OCI-LY7 (cell line): Measurements from ENCODE around the gene SOX13. TPM values are rescaled to one million over a fixed set of nuclear protein-coding genes. Genes with fewer than 3 reads are reported as not detected.

Experiments used
- BruUV-seq: library from RNA; stranded (reverse); fragments of 400-500 nt; replicated peaks from 2 replicates; lab custom pipeline; 2021; lab: Mats Ljungman, UMichigan
- CTCF ChIA-PET: fragments of 300-600 bp; sonication (Branson Sonifier 250); formaldehyde crosslinking; loops from one replicate; lab custom pipeline; 2022; ENCODE audit warnings: antibody characterized with exemption; ENCODE audit not compliant: unreplicated experiment; lab: Charles Lee
- POLR2A ChIA-PET: fragments of 300-600 bp; sonication (Branson Sonifier 250); formaldehyde crosslinking; loops from one replicate; lab custom pipeline; 2022; ENCODE audit warnings: antibody characterized with exemption; lab: Charles Lee
- DNase-seq: peaks from one replicate; pipeline ENCODE4 v3.0.0-alpha.2; 2015; ENCODE audit warnings: low spot score
- H2AFZ ChIP-seq: fragments of 200-600 bp; sonication (generic), shearing (Covaris generic); 2 replicates; pipeline ENCODE4 v1.6.1; 2014; ENCODE audit warnings: mild to moderate bottlenecking, antibody characterized with exemption, low read length, moderate library complexity
- H3K27ac ChIP-seq: fragments of 200-600 bp; sonication (generic); 2 replicates; pipeline ENCODE4 v1.5.1; 2014; ENCODE audit warnings: mixed run types, low read depth, mild to moderate bottlenecking, moderate library complexity, low read length, inconsistent platforms; ENCODE audit not compliant: poor library complexity, severe bottlenecking
- H3K36me3 ChIP-seq: fragments of 200-600 bp; sonication (generic); 2 replicates; pipeline ENCODE4 v1.6.1; 2014; ENCODE audit warnings: mild to moderate bottlenecking, antibody characterized with exemption, low read length, moderate library complexity, mixed read lengths; ENCODE audit not compliant: insufficient read depth
- H3K4me1 ChIP-seq: fragments of 200-600 bp; sonication (generic); 2 replicates; pipeline ENCODE4 v1.5.1; 2014; ENCODE audit warnings: mild to moderate bottlenecking, low read length; ENCODE audit not compliant: insufficient read depth, poor library complexity, severe bottlenecking
- H3K4me2 ChIP-seq: fragments of 200-600 bp; sonication (generic); 2 replicates; pipeline ENCODE4 v1.6.1; 2014; ENCODE audit warnings: mild to moderate bottlenecking, low read length
- H3K4me3 ChIP-seq: fragments of 200-600 bp; sonication (generic); 2 replicates; pipeline ENCODE4 v1.5.1; 2014; ENCODE audit warnings: mild to moderate bottlenecking, low read depth, low read length; ENCODE audit not compliant: poor library complexity, severe bottlenecking
- H3K79me2 ChIP-seq: fragments of 200-600 bp; sonication (generic); 2 replicates; pipeline ENCODE4 v1.6.1; 2016; ENCODE audit warnings: low read depth, mild to moderate bottlenecking, low read length, moderate library complexity, mixed read lengths; ENCODE audit not compliant: insufficient read depth
- H3K9me2 ChIP-seq: fragments of 200-600 bp; sonication (generic); 2 replicates; pipeline ENCODE4 v1.6.1; 2016; ENCODE audit warnings: mild to moderate bottlenecking, low read length, mixed read lengths; ENCODE audit not compliant: insufficient read depth
- H3K9me3 ChIP-seq: fragments of 200-600 bp; sonication (generic); 2 replicates; pipeline ENCODE4 v1.6.1; 2014; ENCODE audit warnings: mild to moderate bottlenecking, mixed run types, low read length, mixed read lengths
- H4K20me1 ChIP-seq: fragments of 200-600 bp; sonication (generic); 2 replicates; pipeline ENCODE4 v1.6.1; 2014; ENCODE audit warnings: mild to moderate bottlenecking, antibody characterized with exemption, low read length, moderate library complexity, mixed read lengths; ENCODE audit not compliant: insufficient read depth
- EZH2phosphoT487 ChIP-seq: fragments of 200-600 bp; sonication (generic); IDR thresholded peaks from 2 replicates; pipeline ENCODE4 v1.6.1; 2018; ENCODE audit warnings: low read depth, borderline replicate concordance, mild to moderate bottlenecking, mixed run types, antibody characterized with exemption, low read length, moderate library complexity, mixed read lengths
- intact Hi-C: fragments of 100-400 bp; cut with micrococcal nuclease; formaldehyde crosslinking; loops from one replicate; pipeline ENCODE4 v1.10.0; 2022; ENCODE audit not compliant: unreplicated experiment
- total RNA-seq, 2 experiments: library from RNA; depleted of rRNA in 1 of 2; stranded (reverse); fragments of >200 nt in 1 of 2; shearing (Covaris generic) in 1 of 2; gene quantifications; 2 replicates each; pipeline ENCODE4 v1.2.3, GENCODE V29; 2014 to 2022
- TF ChIP-seq, protein P1 (sequence below): fragments of 200-600 bp; sonication (generic); conservative IDR thresholded peaks from 2 replicates; pipeline ENCODE4 v1.5.1; 2014; ENCODE audit warnings: mild to moderate bottlenecking, antibody characterized with exemption, low read length, moderate library complexity, mixed read lengths

Gene SOX13
- total RNA-seq, 2 experiments from 2014 or later = 0.27 TPM; not detected in 1

- Histone ChIP-seq H3K79me2 (no peaks in the 10 kb centered on the region), H3K4me2 (no peak overlapping the region), H4K20me1 (no peaks in the 10 kb centered on the region), H2AFZ (no peak overlapping the region), H3K9me2 (no peaks in the 10 kb centered on the region), H3K27ac (no peak overlapping the region), H3K36me3 (no peaks in the 10 kb centered on the region), H3K4me3 (no peak overlapping the region), H3K9me3 (no peaks in the 10 kb centered on the region), H3K4me1 (peaks cover 11% of the 10 kb centered on the region)
- no peak for DNase-seq
- CTCF ChIA-PET = interaction anchor here (0.5 kb wide), 1 partner anchor 43 kb away, joined by 7 read pairs; no protein-coding TSS in a partner anchor
- no TSS peak for BruUV-seq
- no peak for TF ChIP-seq EZH2phosphoT487
- TF ChIP-seq, protein P1, sequence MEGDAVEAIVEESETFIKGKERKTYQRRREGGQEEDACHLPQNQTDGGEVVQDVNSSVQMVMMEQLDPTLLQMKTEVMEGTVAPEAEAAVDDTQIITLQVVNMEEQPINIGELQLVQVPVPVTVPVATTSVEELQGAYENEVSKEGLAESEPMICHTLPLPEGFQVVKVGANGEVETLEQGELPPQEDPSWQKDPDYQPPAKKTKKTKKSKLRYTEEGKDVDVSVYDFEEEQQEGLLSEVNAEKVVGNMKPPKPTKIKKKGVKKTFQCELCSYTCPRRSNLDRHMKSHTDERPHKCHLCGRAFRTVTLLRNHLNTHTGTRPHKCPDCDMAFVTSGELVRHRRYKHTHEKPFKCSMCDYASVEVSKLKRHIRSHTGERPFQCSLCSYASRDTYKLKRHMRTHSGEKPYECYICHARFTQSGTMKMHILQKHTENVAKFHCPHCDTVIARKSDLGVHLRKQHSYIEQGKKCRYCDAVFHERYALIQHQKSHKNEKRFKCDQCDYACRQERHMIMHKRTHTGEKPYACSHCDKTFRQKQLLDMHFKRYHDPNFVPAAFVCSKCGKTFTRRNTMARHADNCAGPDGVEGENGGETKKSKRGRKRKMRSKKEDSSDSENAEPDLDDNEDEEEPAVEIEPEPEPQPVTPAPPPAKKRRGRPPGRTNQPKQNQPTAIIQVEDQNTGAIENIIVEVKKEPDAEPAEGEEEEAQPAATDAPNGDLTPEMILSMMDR = no peak
- intact Hi-C loops = no loop called here
- POLR2A ChIA-PET = no interaction called here
Observed at GRCh38 chr1:204107892-204108291, 35.0 kb downstream of the SOX13 start.

DNA sequence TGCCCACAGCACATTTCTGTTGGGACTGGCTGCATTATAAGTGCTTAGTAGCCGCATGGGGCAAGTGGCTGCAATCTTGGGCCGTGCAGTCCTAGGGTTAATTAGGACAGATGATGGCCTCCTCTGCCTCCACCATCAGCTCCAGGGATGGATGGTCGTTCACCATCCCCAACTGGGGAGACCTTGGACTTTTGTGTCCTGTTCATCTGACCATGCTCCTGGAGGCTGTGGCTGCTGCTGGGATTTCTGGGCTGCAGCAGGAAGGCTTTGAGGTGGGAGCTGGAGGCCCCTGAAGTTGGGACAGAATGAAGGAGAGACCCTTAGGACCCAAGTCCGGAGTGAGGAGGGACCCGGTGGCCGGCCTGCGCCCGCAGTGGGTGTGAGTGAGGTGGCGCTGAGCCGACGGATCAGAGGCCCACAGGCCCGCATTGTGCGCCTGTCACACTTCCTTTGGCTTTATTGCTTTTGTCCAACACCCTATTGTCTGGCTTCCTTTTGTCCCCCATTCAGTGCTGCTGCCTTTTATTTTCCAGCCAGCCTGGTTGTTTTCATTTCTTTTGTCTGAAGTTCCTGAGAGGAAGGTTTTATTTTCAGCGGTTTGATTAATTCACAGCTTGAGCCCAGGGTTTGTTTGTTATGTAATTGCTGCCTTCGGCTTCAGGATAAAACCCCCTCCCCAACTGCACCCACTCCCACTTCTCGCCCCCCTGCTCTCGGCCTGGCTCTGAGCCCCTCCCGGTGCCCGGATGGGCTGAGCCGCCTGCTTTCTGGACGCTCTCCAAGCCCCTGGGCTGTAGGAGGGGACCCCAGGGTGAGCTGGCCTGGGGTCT lies 35.6 kb downstream of the SOX13 start:
- Histone ChIP-seq H3K79me2 (no peaks in the 10 kb centered on the region), H3K36me3 (no peaks in the 10 kb centered on the region), H2AFZ (no peak overlapping the region), H3K27ac (no peak overlapping the region), H3K4me3 (no peak overlapping the region), H3K4me1 (peaks cover 11% of the 10 kb centered on the region), H3K9me3 (no peaks in the 10 kb centered on the region), H4K20me1 (no peaks in the 10 kb centered on the region), H3K9me2 (no peaks in the 10 kb centered on the region), H3K4me2 (no peak overlapping the region)
- no peak for DNase-seq
- POLR2A ChIA-PET = no interaction called here
- intact Hi-C loops = no loop called here
- BruUV-seq = no TSS peak
- CTCF ChIA-PET = interaction anchor here (0.5 kb wide), 1 partner anchor 42 kb away, joined by 7 read pairs; no protein-coding TSS in a partner anchor
- TF ChIP-seq, protein P1 = no peak
- no peak for TF ChIP-seq EZH2phosphoT487
